ENCODE measurements around the gene ACSM2B.
"Not testable (repeated sequence)": the region's sequence is repeated elsewhere in the genome, so short reads cannot be mapped to it uniquely, and the experiment has no call there.

Gene ACSM2B, protein sequence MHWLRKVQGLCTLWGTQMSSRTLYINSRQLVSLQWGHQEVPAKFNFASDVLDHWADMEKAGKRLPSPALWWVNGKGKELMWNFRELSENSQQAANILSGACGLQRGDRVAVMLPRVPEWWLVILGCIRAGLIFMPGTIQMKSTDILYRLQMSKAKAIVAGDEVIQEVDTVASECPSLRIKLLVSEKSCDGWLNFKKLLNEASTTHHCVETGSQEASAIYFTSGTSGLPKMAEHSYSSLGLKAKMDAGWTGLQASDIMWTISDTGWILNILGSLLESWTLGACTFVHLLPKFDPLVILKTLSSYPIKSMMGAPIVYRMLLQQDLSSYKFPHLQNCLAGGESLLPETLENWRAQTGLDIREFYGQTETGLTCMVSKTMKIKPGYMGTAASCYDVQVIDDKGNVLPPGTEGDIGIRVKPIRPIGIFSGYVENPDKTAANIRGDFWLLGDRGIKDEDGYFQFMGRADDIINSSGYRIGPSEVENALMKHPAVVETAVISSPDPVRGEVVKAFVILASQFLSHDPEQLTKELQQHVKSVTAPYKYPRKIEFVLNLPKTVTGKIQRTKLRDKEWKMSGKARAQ

DNA sequence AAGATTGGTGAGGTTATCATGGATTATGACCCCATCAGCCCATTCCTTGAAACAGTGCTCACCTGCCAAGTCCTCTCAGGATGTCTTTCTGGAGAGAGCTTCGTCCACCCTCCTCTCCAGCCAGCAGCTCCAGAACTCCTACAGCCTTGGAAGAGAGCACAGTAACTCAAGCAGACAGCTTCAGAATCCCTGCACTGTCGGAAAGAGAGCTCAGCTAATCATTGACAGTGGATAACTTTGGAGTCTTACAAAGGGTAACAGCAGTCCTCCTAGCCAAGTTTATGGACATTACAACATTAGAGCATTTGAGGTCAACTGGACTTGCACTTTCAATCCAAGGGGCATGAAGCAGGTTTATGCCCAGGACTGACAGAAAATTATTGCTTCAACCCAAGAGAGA is at the start of gene ACSM2B:
ACSM2B (minus strand) TSS at position 223 of the 400 bp plus-strand sequence. CDS start 11,522 bp downstream, outside the sequence.
- DNase-seq (ENCODE audit: low spot score): not testable (repeated sequence)

GRCh38 chr16:20624882-20625807 is 49.0 kb upstream of the ACSM2B start:
- no peak for DNase-seq (ENCODE audit: low spot score)

DNA sequence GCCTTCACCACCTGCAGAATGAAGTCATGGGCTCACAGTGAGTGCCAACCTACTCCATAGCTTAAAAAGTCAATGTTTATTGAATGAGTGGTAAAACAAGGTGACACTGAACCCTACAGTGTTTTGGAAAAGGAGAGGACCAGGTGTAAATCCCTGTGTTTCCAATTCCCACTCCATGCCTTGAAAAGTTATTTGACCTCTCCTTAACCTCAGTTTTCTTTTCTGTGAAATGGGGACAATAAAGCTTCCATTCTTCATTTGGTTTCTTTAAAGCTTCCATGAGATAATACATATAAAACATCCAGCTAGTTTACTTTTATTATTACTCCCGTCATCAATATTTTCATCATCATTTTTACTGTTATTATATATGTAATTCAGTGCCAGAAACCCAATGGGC is 48.0 kb upstream of the ACSM2B start:
- DNase-seq (ENCODE audit: low spot score): no peak

GRCh38 chr16:20622498-20622870 is 46.3 kb upstream of the ACSM2B start:
- no peak for DNase-seq (ENCODE audit: low spot score)

- no peak for DNase-seq (ENCODE audit: low spot score)
These were observed 45.2 kb upstream of the ACSM2B start for GRCh38 chr16:20621406-20621805.

DNA sequence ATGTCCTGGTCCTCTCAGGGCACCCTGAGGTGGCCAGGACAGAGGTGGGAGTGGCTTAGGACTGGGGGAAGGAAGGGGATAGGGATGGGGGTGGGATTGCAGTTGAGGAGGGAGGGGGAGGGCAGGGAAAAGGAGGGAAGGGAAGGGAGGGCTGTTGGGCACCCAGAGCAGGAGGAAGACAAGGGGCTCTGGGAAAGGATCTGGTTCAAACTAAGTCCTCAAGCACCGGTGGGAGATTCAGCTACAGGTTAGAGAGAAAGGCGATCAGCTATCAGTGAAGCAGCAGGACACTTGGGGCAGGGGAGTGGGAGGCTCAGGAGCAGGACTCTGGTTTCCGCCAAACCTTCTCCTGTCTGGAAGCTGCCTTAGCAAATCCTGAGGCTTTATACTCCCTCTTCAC is 44.6 kb upstream of the ACSM2B start:
- DNase-seq (ENCODE audit: low spot score): no peak

DNA sequence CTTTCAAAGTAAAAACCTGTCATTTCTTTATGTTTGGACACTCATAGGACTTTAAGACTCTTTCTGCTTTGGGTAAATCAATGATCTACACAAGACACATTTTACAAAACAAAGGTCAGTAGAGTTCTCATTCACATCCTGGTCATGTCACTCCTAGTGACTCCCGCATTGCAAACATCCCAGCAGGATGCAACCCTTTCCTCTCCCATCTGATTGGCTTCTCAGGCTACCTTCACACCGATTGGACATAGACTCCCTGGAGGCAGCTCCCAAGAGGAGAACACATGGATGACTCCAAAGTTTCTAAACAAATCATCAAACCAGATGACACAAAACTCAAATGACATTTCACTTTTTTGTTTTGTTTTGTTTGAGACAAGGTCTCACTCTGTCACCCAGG is 43.8 kb upstream of the ACSM2B start:
- DNase-seq (ENCODE audit: low spot score): no peak

DNA sequence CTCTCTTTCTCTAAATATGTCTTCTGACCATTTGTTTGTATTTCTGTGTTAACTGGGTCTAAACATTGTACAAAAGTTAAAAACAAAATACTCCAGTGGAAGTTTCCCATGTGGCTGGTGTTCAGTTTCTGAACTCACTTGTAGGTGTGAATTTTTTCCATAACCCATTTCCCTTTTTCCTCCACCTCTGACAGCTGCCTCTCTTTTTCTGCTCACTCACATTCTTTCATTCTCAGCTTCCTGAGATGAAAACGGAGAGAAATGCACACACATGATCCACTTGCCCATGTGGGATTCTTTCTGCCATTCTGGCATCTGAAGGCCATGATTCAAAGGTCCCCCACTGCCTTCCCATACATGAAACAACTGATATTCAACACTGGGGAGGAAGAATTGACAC is 41.1 kb upstream of the ACSM2B start:
- DNase-seq (ENCODE audit: low spot score): no peak

- no peak for DNase-seq (ENCODE audit: low spot score)
These were observed 38.3 kb upstream of the ACSM2B start for GRCh38 chr16:20614186-20615141.

GRCh38 chr16:20613481-20614185 is 37.5 kb upstream of the ACSM2B start:
- DNase-seq (ENCODE audit: low spot score): no peak

DNA sequence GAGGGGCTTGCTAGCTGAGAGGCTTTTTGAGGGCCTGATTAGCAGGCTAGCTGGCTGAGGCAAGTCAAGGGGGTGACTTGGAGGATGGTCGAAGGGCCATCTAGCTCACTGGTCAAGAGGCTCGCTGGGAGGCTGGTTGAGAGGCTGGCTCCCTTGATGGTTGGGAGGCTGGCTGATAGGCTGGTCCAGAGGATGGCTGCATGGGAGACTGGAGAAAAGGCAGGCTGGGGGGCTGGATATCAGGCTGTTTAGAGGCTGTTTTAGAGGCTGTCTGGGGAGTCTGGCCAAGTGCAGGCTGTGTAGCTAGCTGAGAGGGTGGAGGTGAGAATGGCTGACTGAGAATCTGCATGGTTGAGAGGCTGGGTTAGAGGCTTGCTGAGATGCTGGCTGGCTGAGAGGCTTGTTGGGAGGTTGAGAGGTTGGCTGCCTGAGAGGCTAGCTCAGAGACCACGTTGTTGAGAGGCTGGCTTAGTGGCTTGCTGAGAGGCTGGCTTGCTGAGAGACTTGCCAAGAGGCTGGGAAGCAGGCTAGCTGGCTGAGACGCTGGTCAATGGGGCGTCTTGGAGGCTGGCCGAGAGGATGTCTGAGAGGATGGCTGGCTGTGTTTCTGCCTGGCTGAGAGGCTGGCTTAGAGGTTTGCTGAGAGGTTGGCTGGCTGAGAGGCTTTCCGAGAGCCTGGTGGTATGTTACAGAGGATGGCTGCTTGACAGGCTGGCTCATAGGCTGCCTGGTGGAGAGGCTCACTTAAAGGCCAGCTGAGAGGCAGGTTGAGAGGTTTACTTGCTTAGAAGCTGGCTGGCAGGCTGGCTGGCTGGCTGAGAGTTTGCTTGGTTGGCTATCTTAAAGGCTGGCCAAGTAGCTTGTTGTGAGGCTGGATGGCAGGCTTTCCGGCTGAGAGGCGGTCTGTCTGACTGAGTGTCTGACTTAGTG is 36.6 kb upstream of the ACSM2B start:
- peak; percentile 69 for DNase-seq (ENCODE audit: low spot score)

GRCh38 chr16:20611975-20612481 is 35.9 kb upstream of the ACSM2B start:
- peak; percentile 86 for DNase-seq (ENCODE audit: low spot score)

GRCh38 chr16:20611350-20611902 is 35.3 kb upstream of the ACSM2B start:
- DNase-seq (ENCODE audit: low spot score): peak; percentile 97

DNA sequence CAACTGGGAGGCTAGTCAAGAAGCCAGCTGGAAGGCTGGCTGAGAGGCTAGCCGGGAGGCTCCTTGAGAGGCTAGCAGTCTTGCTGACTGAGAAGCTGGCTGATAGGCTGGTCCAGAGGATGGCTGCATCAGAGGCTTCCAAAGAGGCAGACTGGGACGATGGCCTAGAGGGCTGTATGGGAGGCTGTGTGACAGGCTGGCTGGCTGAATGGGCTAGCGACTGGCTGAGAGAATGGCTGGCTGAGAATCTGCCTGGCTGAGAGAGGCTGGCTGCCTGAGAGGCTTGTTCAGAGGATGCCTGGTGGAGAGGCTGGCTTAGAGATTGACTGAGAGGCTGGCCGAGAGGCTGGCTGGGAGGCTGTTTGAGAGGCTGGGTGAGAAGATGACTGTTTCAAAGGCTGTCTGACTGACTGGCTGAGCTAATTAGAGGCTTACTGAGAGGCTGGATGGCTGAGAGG is 34.8 kb upstream of the ACSM2B start:
- DNase-seq (ENCODE audit: low spot score): no peak

- DNase-seq (ENCODE audit: low spot score): peak; percentile 37
These were observed 34.2 kb upstream of the ACSM2B start for GRCh38 chr16:20610211-20610891.

GRCh38 chr16:20602205-20602604 is 26.0 kb upstream of the ACSM2B start:
- not testable (repeated sequence) for DNase-seq (ENCODE audit: low spot score)

GRCh38 chr16:20599475-20599874 is 23.3 kb upstream of the ACSM2B start:
- DNase-seq (ENCODE audit: low spot score): not testable (repeated sequence)

DNA sequence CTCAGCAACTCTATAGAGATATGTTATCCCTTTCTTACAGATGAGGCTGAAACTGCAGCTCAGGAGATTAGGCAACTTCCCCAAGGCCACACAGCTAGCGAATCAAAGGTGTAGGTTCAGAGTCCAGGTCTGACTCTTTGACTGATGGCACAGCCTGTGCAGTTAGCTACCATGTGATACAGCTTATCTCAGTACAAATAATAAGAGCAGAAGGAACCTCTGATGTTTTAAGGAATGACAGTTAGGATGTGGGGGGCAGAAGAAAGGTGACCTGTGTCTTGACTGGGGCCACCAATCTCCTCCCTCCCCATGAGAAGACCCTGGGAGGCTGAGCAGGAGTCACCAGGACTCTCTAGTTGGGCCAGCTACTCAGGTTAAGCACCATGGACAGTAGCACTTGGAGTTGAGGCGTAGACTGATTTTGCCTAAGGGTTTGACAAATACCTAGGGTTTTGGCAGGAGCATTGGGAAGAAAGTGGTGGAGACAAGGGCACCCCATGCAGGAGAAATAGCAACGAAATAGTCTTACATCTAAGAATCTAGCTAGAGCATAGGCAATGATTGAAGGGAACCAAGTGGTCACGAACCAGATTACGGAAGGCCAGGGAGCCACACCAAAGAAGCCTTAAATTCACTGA is 22.8 kb upstream of the ACSM2B start:
- no peak for DNase-seq (ENCODE audit: low spot score)
